Sigmoid colon (tissue), 7 donors: ENCODE results near the gene VRK1. TPM values are rescaled to one million over a fixed set of nuclear protein-coding genes. Genes with fewer than 3 reads are reported as not detected.

Experiments used
- DNase-seq: peaks from one replicate; pipeline ENCODE4 v3.0.0-alpha.2; 2019
- H3K27ac ChIP-seq, 4 donors: fragments of 200-600 bp; sonication (generic); one replicate each; pipeline ENCODE4 v1.5.1; 2016 to 2019; ENCODE audit warnings: mild to moderate bottlenecking in 1 of 4
- H3K27me3 ChIP-seq, 3 donors: fragments of 200-600 bp; sonication (generic); one replicate each; pipeline ENCODE4 v1.5.1; 2019; ENCODE audit warnings: mild to moderate bottlenecking in 1 of 3
- H3K36me3 ChIP-seq, 4 donors: fragments of 200-600 bp; sonication (generic); one replicate each; pipeline ENCODE4 v1.5.1; 2016 to 2019
- H3K4me1 ChIP-seq, 4 donors: fragments of 200-600 bp; sonication (generic); one replicate each; pipeline ENCODE4 v1.5.1; 2017 to 2019
- H3K4me3 ChIP-seq, 4 donors: fragments of 200-600 bp; sonication (generic); one replicate each; pipeline ENCODE4 v1.5.1; 2017 to 2019; ENCODE audit warnings: mild to moderate bottlenecking in 2 of 4, moderate library complexity in 1 of 4
- H3K9me3 ChIP-seq, 4 donors: fragments of 200-600 bp in 3 of 4; sonication (generic) in 3 of 4; one replicate each; pipeline versions ENCODE4 v1.5.1 to v1.6.1; 2013 to 2019
- CTCF ChIP-seq, 4 experiments: fragments of 450-650 bp in 3 of 4; fragments of 200-600 bp in 1 of 4; IDR thresholded peaks; one replicate each; pipeline ENCODE4 v1.5.1; 2016 to 2019; ENCODE audit warnings: antibody characterized with exemption in 4 of 4, mild to moderate bottlenecking in 3 of 4, moderate library complexity in 2 of 4
- EP300 ChIP-seq, 4 donors: sonication (generic); formaldehyde crosslinking; IDR thresholded peaks; one replicate each; pipeline ENCODE4 v1.6.1; 2017; ENCODE audit warnings: antibody characterized with exemption in 4 of 4
- POLR2A ChIP-seq, 2 donors: fragments of 450-650 bp; IDR thresholded peaks; one replicate each; pipeline ENCODE4 v1.6.1; 2016; ENCODE audit warnings: antibody characterized with exemption in 2 of 2, mild to moderate bottlenecking in 2 of 2, moderate library complexity in 2 of 2
- POLR2AphosphoS5 ChIP-seq, 4 donors: sonication (generic); formaldehyde crosslinking; IDR thresholded peaks; one replicate each; pipeline ENCODE4 v1.6.1; 2017; ENCODE audit warnings: antibody characterized with exemption in 4 of 4
- WGBS, 2 donors: extraction: QIAGEN DNeasy Blood & Tissue Kit; methylation state at CpG; one replicate each; pipeline ENCODE4 v1.1.7; 2013; 5-methylcytosine and 5-hydroxymethylcytosine counted together
- intact Hi-C: fragments of 100-400 bp; cut with DNase I; formaldehyde crosslinking; loops from one replicate; pipeline ENCODE4 v1.15.1; 2023
- polyA plus RNA-seq, 3 donors: library from polyadenylated mRNA; stranded (reverse); fragments of 200-250 nt; gene quantifications; one replicate each; pipeline ENCODE4 v1.2.3, GENCODE V29; 2013
- total RNA-seq, 4 donors: library from RNA; depleted of rRNA; stranded (reverse); fragments of >200 nt; gene quantifications; one replicate each; pipeline ENCODE4 v1.1.0, GENCODE V29; 2016
- donor health status: healthy with polysubstance abuse.
- donor health status: Bipolar disorder and iron deficiency.
- donor health status: healthy.

Gene VRK1
- total and polyA plus RNA-seq, 7 donors: 7.8 to 25.7 (median 17.9) TPM

GRCh38 chr14:96926001-96926400, 128.8 kb downstream of the VRK1 start:
- no peaks in the 10 kb centered on the region for H3K4me1 ChIP-seq
- H3K27ac ChIP-seq: no peak overlapping the region
- no peak overlapping the region for H3K4me3 ChIP-seq
- H3K27me3 ChIP-seq: no peaks in the 10 kb centered on the region
- no peak for DNase-seq
- intact Hi-C loops: no loop called here
- WGBS, 2 donors: 80 to 91% methylated on average over 8 of the region's 8 CpGs
- H3K36me3 ChIP-seq: no peaks in the 10 kb centered on the region
- no peak for TF ChIP-seq POLR2A (IDR thresholded peaks at IDR 0.05)
- TF ChIP-seq CTCF (IDR thresholded peaks at IDR 0.05): no peak
- no peak for TF ChIP-seq POLR2AphosphoS5 (IDR thresholded peaks at IDR 0.05)
- TF ChIP-seq EP300 (IDR thresholded peaks at IDR 0.05): no peak
- peaks cover 0 to 7% (median 1%) of the 10 kb centered on the region in 4 donors for H3K9me3 ChIP-seq

- no peaks in the 10 kb centered on the region for H3K4me1 ChIP-seq
- 95% methylated on average over 3 of the region's 3 CpGs for WGBS, 2 donors
- no peaks in the 10 kb centered on the region for H3K9me3 ChIP-seq
- H3K4me3 ChIP-seq: no peak overlapping the region
- H3K36me3 ChIP-seq: no peaks in the 10 kb centered on the region
- TF ChIP-seq EP300 (IDR thresholded peaks at IDR 0.05) (no peak), POLR2A (IDR thresholded peaks at IDR 0.05) (no peak), POLR2AphosphoS5 (IDR thresholded peaks at IDR 0.05) (no peak), CTCF (IDR thresholded peaks at IDR 0.05) (no peak)
- H3K27me3 ChIP-seq: no peaks in the 10 kb centered on the region
- H3K27ac ChIP-seq: no peak overlapping the region
- intact Hi-C loops: no loop called here
- no peak for DNase-seq
These were observed 131.7 kb downstream of the VRK1 start for GRCh38 chr14:96928779-96929380.

GRCh38 chr14:96929950-96930349, 132.8 kb downstream of the VRK1 start:
- intact Hi-C loops: no loop called here
- no peaks in the 10 kb centered on the region for H3K4me1 ChIP-seq
- no peak for TF ChIP-seq POLR2A (IDR thresholded peaks at IDR 0.05)
- TF ChIP-seq EP300 (IDR thresholded peaks at IDR 0.05): no peak
- no peak for TF ChIP-seq CTCF (IDR thresholded peaks at IDR 0.05)
- no peak for TF ChIP-seq POLR2AphosphoS5 (IDR thresholded peaks at IDR 0.05)
- no peaks in the 10 kb centered on the region for H3K9me3 ChIP-seq
- H3K36me3 ChIP-seq: no peaks in the 10 kb centered on the region
- no peaks in the 10 kb centered on the region for H3K27me3 ChIP-seq
- no peak overlapping the region for H3K4me3 ChIP-seq
- DNase-seq: no peak
- 85% methylated on average over 10 of the region's 10 CpGs for WGBS, 2 donors
- no peak overlapping the region for H3K27ac ChIP-seq

- DNase-seq: no peak
- Histone ChIP-seq H3K27me3 (no peaks in the 10 kb centered on the region), H3K27ac (no peak overlapping the region), H3K9me3 (no peaks in the 10 kb centered on the region), H3K4me3 (no peak overlapping the region), H3K36me3 (no peaks in the 10 kb centered on the region), H3K4me1 (no peaks in the 10 kb centered on the region)
- TF ChIP-seq POLR2AphosphoS5 (IDR thresholded peaks at IDR 0.05): no peak
- no peak for TF ChIP-seq EP300 (IDR thresholded peaks at IDR 0.05)
- no peak for TF ChIP-seq POLR2A (IDR thresholded peaks at IDR 0.05)
- TF ChIP-seq CTCF (IDR thresholded peaks at IDR 0.05): no peak
- WGBS, 2 donors: 71 to 81% methylated on average over 3 of the region's 3 CpGs
- intact Hi-C loops: no loop called here
These were observed 133.3 kb downstream of the VRK1 start for GRCh38 chr14:96930526-96930925.
